ENCODE results near the gene NEDD4L.

The NEDD4L gene

GRCh38 chr18:58216071-58216481 lies 172.1 kb downstream of the NEDD4L start:
- Mint-ChIP-seq H3K4me1 (ENCODE audit: low read depth) (peaks cover 4% of the 10 kb centered on the region), H3K36me3 (ENCODE audit: low read depth) (no peaks in the 10 kb centered on the region), H3K9me3 (no peaks in the 10 kb centered on the region), H3K27ac (no peak overlapping the region), H3K27me3 (ENCODE audit: low read depth) (peaks cover 4% of the 10 kb centered on the region), H3K4me3 (no peak overlapping the region)
- no peak for DNase-seq (ENCODE audit: low spot score)

DNA sequence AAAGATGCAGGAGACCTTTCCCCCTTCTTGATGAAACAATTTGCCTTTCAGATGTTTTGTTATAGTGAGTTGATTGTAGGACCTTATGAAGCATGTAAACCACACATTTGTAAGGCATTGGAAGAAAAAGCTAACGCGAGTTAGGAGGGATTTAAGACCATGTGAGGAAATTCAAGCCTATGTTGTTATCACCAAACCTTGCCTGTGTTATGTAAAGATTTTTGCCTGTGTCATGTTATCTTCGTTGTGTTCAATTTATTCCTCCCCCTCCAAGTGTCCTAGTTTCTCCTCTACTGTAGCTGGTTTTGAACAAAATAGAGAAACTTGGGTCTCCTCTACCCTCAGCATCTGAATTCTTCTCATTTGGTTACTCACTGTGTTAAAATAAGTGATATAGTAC lies 173.0 kb downstream of the NEDD4L start:
- Mint-ChIP-seq H3K36me3 (ENCODE audit: low read depth) (no peaks in the 10 kb centered on the region), H3K27ac (no peak overlapping the region), H3K9me3 (no peaks in the 10 kb centered on the region), H3K4me3 (no peak overlapping the region), H3K27me3 (ENCODE audit: low read depth) (peaks cover 4% of the 10 kb centered on the region), H3K4me1 (ENCODE audit: low read depth) (peaks cover 4% of the 10 kb centered on the region)
- DNase-seq (ENCODE audit: low spot score), result no peak

DNA sequence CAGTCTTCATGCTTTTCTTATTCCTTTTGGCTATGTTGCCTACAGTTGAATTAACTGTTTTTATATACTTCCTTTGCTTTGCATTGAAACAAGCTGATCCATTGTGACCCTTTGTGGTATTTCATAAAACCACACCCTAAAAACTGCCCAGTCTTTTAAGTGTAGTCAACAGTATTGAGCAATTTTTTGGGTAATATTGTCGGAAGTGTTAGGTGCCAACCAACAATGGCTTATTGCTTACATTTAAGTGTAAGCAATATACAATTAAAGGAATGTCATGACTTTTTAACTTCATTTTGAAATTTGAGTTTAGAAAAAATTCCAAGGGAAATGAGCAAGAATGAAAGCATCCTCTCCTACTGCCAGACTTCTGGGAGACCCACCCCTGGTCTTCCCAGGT lies 174.1 kb downstream of the NEDD4L start:
- Mint-ChIP-seq H3K9me3 (no peaks in the 10 kb centered on the region), H3K36me3 (ENCODE audit: low read depth) (no peaks in the 10 kb centered on the region), H3K27ac (no peak overlapping the region), H3K4me1 (ENCODE audit: low read depth) (peaks cover 4% of the 10 kb centered on the region), H3K27me3 (ENCODE audit: low read depth) (peaks cover 5% of the 10 kb centered on the region), H3K4me3 (no peak overlapping the region)
- no peak for DNase-seq (ENCODE audit: low spot score)

- no peaks in the 10 kb centered on the region for H3K36me3 Mint-ChIP-seq (ENCODE audit: low read depth)
- H3K27ac Mint-ChIP-seq, result no peak overlapping the region
- H3K27me3 Mint-ChIP-seq (ENCODE audit: low read depth), result peaks cover 5% of the 10 kb centered on the region
- no peaks in the 10 kb centered on the region for H3K4me1 Mint-ChIP-seq (ENCODE audit: low read depth)
- H3K9me3 Mint-ChIP-seq, result no peaks in the 10 kb centered on the region
- no peak for DNase-seq (ENCODE audit: low spot score)
- no peak overlapping the region for H3K4me3 Mint-ChIP-seq
Measured at GRCh38 chr18:58221060-58221725, 177.2 kb downstream of the NEDD4L start.

DNA sequence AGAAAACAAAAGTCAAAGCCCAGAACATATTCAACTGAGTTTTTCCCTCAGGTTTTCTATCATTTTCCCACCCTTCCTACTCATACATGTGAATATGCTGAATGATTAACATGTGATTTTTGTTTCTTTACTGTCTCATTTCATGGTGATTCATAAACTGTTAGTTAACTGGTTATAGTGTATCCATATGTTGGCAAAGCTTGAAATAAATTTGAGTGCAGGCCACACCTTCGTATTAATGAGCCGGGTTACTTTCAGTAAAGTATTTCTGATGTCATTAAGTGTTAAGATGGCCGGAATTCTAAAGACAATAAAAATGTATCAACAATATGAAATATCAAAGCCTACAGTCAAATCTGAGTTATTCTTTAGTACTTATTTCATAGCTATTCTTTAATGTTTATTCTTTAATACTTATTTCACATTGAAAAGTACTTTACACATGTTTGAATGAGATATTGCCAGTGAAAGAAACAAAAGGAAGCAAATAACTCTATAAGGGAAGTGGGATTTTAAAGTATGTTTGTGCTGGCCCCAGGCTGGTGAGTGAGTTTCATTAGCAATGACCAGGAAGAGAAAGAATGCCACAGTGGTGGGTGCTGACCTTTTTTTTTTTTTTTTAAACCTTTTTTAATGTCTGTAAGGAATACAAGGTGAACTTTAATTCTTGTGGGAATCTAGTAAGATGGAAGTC lies 178.6 kb downstream of the NEDD4L start:
- no peak overlapping the region for H3K27ac Mint-ChIP-seq
- DNase-seq (ENCODE audit: low spot score), result no peak
- H3K4me3 Mint-ChIP-seq, result no peak overlapping the region
- H3K36me3 Mint-ChIP-seq (ENCODE audit: low read depth), result no peaks in the 10 kb centered on the region
- no peaks in the 10 kb centered on the region for H3K9me3 Mint-ChIP-seq
- peaks cover 1% of the 10 kb centered on the region for H3K27me3 Mint-ChIP-seq (ENCODE audit: low read depth)
- H3K4me1 Mint-ChIP-seq (ENCODE audit: low read depth), result no peaks in the 10 kb centered on the region

- no peak overlapping the region for H3K27ac Mint-ChIP-seq
Measured at GRCh38 chr18:58223717-58224424, 179.8 kb downstream of the NEDD4L start.

DNA sequence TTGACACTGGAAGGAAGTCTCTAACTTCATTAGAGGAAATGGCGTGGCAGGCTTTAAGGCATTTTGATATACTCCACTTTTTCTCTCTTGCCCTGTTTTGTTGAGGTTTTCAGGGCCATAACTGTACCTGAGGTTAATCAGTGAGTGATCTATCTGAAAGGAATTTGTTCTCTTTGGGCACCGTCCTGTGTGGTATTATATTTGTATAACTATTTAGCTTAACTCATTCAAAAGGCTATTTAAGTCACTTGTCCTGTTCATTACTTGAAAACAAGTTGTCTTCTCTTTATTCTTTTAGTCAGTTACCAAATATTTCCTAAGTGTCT lies 180.4 kb downstream of the NEDD4L start:
- Mint-ChIP-seq H3K27ac (no peak overlapping the region), H3K4me1 (ENCODE audit: low read depth) (no peaks in the 10 kb centered on the region)

More at GRCh38 chr18:58223717-58224424, 179.8 kb downstream of the NEDD4L start:
- no peaks in the 10 kb centered on the region for H3K9me3 Mint-ChIP-seq
- no peaks in the 10 kb centered on the region for H3K4me1 Mint-ChIP-seq (ENCODE audit: low read depth)
- H3K36me3 Mint-ChIP-seq (ENCODE audit: low read depth), result no peaks in the 10 kb centered on the region
- no peak overlapping the region for H3K4me3 Mint-ChIP-seq
- DNase-seq (ENCODE audit: low spot score), result no peak
- H3K27me3 Mint-ChIP-seq (ENCODE audit: low read depth), result peaks cover 1% of the 10 kb centered on the region

DNA sequence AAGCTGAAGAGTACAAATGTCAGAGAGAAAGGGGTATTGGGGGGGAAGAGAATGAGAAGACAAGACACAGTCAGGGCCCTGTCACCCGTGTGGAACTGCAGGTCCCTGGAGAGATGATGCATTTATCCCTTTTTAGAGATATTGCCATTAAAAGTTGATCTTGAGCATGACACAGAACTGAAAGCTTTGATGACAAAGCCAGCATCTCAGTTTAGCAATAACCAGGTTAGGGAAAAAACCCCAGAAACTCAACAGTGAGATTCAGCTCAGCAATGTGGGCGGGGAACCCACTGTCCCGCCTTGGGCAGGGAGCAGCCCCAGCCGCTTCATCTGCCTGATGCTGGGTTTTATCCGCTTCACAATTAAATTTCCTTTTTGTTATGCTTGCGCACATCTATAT lies 181.1 kb downstream of the NEDD4L start:
- H3K36me3 Mint-ChIP-seq (ENCODE audit: low read depth), result no peaks in the 10 kb centered on the region

More for the DNA sequence above, 180.4 kb downstream of the NEDD4L start:
- Mint-ChIP-seq H3K9me3 (no peaks in the 10 kb centered on the region), H3K4me3 (no peak overlapping the region), H3K36me3 (ENCODE audit: low read depth) (no peaks in the 10 kb centered on the region), H3K27me3 (ENCODE audit: low read depth) (peaks cover 1% of the 10 kb centered on the region)
- DNase-seq (ENCODE audit: low spot score), result no peak

GRCh38 chr18:58226429-58226828 lies 182.4 kb downstream of the NEDD4L start:
- Mint-ChIP-seq H3K27me3 (ENCODE audit: low read depth) (peaks cover 1% of the 10 kb centered on the region), H3K36me3 (ENCODE audit: low read depth) (no peaks in the 10 kb centered on the region), H3K4me1 (ENCODE audit: low read depth) (no peaks in the 10 kb centered on the region), H3K27ac (no peak overlapping the region), H3K9me3 (no peaks in the 10 kb centered on the region), H3K4me3 (no peak overlapping the region)
- no peak for DNase-seq (ENCODE audit: low spot score)

More for the DNA sequence above, 181.1 kb downstream of the NEDD4L start:
- H3K9me3 Mint-ChIP-seq, result no peaks in the 10 kb centered on the region
- no peak overlapping the region for H3K27ac Mint-ChIP-seq
- no peaks in the 10 kb centered on the region for H3K4me1 Mint-ChIP-seq (ENCODE audit: low read depth)
- peaks cover 1% of the 10 kb centered on the region for H3K27me3 Mint-ChIP-seq (ENCODE audit: low read depth)
- no peak overlapping the region for H3K4me3 Mint-ChIP-seq
- DNase-seq (ENCODE audit: low spot score), result no peak

DNA sequence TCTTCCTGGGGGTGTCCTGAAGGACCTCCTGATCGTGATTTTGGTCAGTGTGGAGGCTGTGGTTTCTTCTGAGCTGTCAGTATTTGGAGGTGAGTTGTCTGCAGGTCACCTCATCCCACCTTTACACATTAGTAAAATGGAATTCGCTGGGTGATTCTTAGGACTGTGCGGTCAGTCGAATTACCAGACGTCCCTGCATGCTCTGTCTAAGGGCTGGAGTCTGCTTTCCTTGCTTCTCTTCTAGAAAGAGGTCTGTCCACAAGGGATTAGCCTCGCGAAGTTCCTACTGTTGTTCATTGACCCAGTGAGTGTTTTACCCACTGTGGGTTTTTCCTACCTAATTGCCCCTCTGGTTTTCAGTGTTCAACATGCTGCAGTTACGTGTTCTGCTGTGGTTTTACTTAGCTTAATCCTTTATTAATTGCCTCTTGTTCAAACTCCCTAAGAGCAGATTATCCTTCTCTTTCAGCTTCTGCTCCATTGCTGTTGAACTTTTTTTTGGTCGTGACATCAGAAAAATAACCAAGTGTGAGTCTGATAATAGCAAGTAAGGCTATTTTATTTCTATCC lies 183.4 kb downstream of the NEDD4L start:
- Mint-ChIP-seq H3K9me3 (no peaks in the 10 kb centered on the region), H3K36me3 (ENCODE audit: low read depth) (no peaks in the 10 kb centered on the region), H3K4me3 (no peak overlapping the region), H3K27me3 (ENCODE audit: low read depth) (no peaks in the 10 kb centered on the region), H3K27ac (no peak overlapping the region), H3K4me1 (ENCODE audit: low read depth) (no peaks in the 10 kb centered on the region)
- DNase-seq (ENCODE audit: low spot score), result no peak

- H3K4me3 Mint-ChIP-seq, result no peak overlapping the region
- no peaks in the 10 kb centered on the region for H3K27me3 Mint-ChIP-seq (ENCODE audit: low read depth)
- H3K27ac Mint-ChIP-seq, result no peak overlapping the region
- no peak for DNase-seq (ENCODE audit: low spot score)
- H3K4me1 Mint-ChIP-seq (ENCODE audit: low read depth), result no peaks in the 10 kb centered on the region
- no peaks in the 10 kb centered on the region for H3K9me3 Mint-ChIP-seq
- H3K36me3 Mint-ChIP-seq (ENCODE audit: low read depth), result no peaks in the 10 kb centered on the region
Measured at GRCh38 chr18:58228176-58228575, 184.2 kb downstream of the NEDD4L start.

DNA sequence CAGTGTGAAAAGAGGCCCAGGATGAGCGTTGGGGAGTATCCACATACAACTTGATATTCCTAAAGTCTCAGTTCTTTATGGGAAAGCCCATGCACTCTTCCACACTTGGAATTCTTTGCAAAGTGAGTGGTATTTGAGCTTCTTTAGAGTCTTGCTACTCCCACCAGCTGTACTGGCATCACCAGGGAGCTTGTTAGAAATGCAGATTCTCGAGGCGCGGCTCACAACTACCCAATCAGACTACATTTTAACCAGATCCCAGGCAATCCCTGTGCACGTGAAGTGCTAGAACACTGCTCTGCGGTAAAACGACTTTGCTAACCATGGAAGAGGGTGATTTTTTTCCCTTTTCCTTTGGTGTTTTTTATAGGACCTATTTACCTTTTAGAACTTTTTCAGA lies 184.7 kb downstream of the NEDD4L start:
- Mint-ChIP-seq H3K36me3 (ENCODE audit: low read depth) (no peaks in the 10 kb centered on the region), H3K27ac (no peak overlapping the region), H3K27me3 (ENCODE audit: low read depth) (no peaks in the 10 kb centered on the region), H3K4me3 (no peak overlapping the region), H3K9me3 (no peaks in the 10 kb centered on the region), H3K4me1 (ENCODE audit: low read depth) (no peaks in the 10 kb centered on the region)
- no peak for DNase-seq (ENCODE audit: low spot score)

DNA sequence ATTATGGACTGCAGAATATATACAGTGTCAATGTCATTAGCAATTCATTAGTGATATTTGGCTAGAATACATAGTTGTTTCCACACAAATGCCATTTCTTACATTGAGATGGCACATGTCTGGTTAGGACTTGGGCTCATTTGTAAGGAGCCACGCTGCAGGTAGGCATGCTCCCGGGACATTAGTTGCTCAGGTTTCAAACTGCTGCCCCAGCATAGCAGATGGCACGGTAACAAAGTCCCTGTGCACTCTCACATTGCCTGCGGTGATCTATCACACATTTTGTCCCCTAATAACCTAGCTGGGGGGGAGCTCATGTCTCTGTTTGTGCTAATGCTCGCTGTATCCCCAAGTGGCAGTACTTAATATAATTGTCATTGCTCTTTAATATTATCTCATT lies 185.1 kb downstream of the NEDD4L start:
- Mint-ChIP-seq H3K4me3 (no peak overlapping the region), H3K9me3 (no peaks in the 10 kb centered on the region), H3K4me1 (ENCODE audit: low read depth) (no peaks in the 10 kb centered on the region), H3K36me3 (ENCODE audit: low read depth) (no peaks in the 10 kb centered on the region), H3K27me3 (ENCODE audit: low read depth) (no peaks in the 10 kb centered on the region), H3K27ac (no peak overlapping the region)
- DNase-seq (ENCODE audit: low spot score), result no peak
